ENCODE results near the gene NFATC2.

- no peak for TF ChIP-seq CTCF (IDR thresholded peaks at IDR 0.05)
- no peak for TF ChIP-seq POLR2AphosphoS5 (IDR thresholded peaks at IDR 0.05)
- no peak for TF ChIP-seq POLR2A (IDR thresholded peaks at IDR 0.05)
These were observed 7.0 kb upstream of the NFATC2 start for GRCh38 chr20:51549474-51549873.

Data from breast epithelium (tissue), 3 donors.